Ectodermal cell (in vitro differentiated cells): ENCODE data around the gene C10orf90.

ENCODE experiments used
- H3K27ac ChIP-seq: 2 replicates; pipeline ENCODE4 v1.7.0; 2013; ENCODE audit warnings: mild to moderate bottlenecking, low read depth, low read length; ENCODE audit not compliant: insufficient read depth, poor library complexity, severe bottlenecking
- H3K27me3 ChIP-seq: 2 replicates; pipeline ENCODE4 v1.7.0; 2013; ENCODE audit warnings: mild to moderate bottlenecking, low read length; ENCODE audit not compliant: insufficient read depth, control insufficient read depth, poor library complexity, severe bottlenecking
- H3K36me3 ChIP-seq: one replicate; pipeline ENCODE4 v1.7.0; 2013; ENCODE audit warnings: low read length; ENCODE audit not compliant: control insufficient read depth, insufficient read depth
- H3K4me1 ChIP-seq: one replicate; pipeline ENCODE4 v1.7.0; 2013; ENCODE audit warnings: low read length; ENCODE audit not compliant: control insufficient read depth, insufficient read depth
- H3K4me3 ChIP-seq: 2 replicates; pipeline ENCODE4 v1.7.0; 2013; ENCODE audit warnings: low read depth, low read length, control low read depth; ENCODE audit not compliant: insufficient read depth
- H3K9me3 ChIP-seq: 2 replicates; pipeline ENCODE4 v1.7.0; 2013; ENCODE audit warnings: mild to moderate bottlenecking, low read length, moderate library complexity; ENCODE audit not compliant: control insufficient read depth
- WGBS, 2 experiments: methylation state at CpG; one replicate each; pipeline ENCODE4 v1.1.7; 2013; ENCODE audit warnings: missing lambda C conversion rate in 2 of 2; 5-methylcytosine and 5-hydroxymethylcytosine counted together

The C10orf90 gene

DNA sequence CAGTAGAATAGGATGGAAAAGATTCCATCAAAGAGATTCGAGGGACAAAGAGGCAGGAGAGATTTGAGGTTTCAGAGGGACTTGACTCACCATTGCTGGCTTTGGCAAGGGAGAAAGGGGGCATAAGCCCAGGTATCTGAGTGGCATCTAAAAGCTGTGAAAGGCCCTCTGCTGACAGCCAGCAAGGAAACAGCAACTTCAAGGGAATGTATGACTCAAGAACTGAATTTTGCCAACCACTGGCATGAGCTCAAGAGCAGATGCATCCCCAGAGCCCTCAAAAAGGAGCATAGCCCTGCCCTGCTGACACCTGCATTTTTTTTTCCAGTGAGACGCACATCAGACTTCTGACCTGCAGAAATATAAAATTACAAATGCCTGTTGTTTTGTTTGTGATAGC is 262.7 kb downstream of the C10orf90 start:
- no peaks in the 10 kb centered on the region for H3K9me3 ChIP-seq
- 67 to 88% methylated on average over 2 of the region's 2 CpGs for WGBS, 2 experiments
- no peak overlapping the region for H3K4me3 ChIP-seq
- no peak overlapping the region for H3K27ac ChIP-seq
- no peaks in the 10 kb centered on the region for H3K36me3 ChIP-seq
- H3K4me1 ChIP-seq: peaks cover 5% of the 10 kb centered on the region
- H3K27me3 ChIP-seq: no peaks in the 10 kb centered on the region

DNA sequence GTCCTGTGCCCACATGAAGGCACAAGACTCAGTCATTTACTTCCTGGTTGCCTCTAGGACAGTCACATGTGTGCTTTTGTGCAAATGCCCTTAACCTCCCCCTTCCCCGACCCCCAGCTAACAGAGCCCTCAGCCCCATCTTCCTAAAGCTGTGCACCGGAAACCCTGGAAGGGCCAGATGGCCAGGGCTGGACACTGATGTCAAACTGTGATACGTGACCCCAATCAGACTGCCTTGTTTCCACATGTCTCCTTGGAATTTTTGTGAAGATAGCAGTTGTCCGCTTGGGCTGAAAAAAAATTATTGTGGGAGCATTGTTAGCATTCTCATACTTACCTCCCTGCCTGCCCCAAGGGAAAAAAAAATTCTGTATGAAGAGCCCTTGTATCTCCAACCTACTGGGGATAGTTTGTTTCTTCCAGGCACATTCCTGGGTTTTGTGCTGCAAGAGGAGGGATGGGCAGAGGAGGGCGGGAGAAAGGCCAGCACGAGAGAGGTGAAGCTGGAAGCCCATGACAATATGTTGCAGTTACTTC is 265.2 kb downstream of the C10orf90 start:
- 69% methylated on average over 6 of the region's 6 CpGs for WGBS, 2 experiments
- Histone ChIP-seq H3K4me1 (peaks cover 5% of the 10 kb centered on the region), H3K9me3 (no peaks in the 10 kb centered on the region), H3K27me3 (no peaks in the 10 kb centered on the region), H3K36me3 (no peaks in the 10 kb centered on the region), H3K27ac (no peak overlapping the region), H3K4me3 (no peak overlapping the region)

DNA sequence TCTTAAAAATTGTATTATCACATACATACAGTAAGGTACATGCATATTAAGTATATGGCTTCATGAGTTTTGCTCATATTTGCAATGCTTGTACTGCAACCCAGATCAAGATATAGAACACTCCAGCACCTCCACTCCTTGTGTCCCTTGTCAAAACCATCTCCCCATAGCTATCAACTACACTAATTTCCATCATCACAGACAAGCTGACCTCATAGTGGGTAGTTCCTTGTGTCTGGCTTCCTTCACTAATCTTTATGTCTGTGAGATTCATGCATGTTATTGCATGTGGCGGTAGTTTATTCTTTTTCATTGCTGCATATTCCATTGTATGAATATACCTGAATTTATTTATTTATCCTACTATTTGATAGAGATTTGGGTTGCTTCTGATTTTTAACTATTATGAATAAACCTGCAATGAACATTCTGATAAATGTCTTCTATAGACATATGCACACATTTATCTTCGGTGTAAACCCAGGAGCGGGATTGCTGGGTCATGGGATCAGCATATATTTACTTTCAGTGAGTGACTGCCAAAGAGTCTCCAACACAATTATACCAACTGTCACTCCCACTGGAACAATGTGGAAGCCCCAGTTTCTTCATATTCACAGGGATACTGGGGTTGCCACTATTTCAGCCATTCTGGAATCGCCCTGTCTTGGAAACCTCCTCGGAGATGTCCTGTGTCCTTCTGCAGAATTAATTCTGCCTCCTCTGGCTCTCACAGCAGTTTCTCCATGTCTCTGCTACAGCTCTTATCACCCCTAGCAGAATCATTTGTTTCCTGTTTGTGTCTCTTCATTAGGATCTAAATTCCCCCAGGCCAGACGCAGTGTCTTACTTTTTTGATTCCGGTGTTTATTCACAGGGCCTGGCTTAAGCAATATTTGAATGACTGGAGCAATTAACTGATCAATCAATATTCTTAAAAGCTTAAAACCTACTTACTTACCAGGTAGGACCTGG is 267.5 kb downstream of the C10orf90 start:
- Histone ChIP-seq H3K4me3 (no peak overlapping the region), H3K9me3 (no peaks in the 10 kb centered on the region), H3K4me1 (no peaks in the 10 kb centered on the region), H3K27me3 (no peaks in the 10 kb centered on the region), H3K27ac (no peak overlapping the region), H3K36me3 (no peaks in the 10 kb centered on the region)
- WGBS, 2 experiments: 88 to 92% methylated on average over 6 of the region's 7 CpGs

- H3K27me3 ChIP-seq: no peaks in the 10 kb centered on the region
- no peaks in the 10 kb centered on the region for H3K36me3 ChIP-seq
- no peaks in the 10 kb centered on the region for H3K9me3 ChIP-seq
- WGBS, 2 experiments: 96 to 100% methylated on average over 3 to 4 of the region's 4 CpGs
- H3K4me3 ChIP-seq: no peak overlapping the region
- H3K27ac ChIP-seq: no peak overlapping the region
- no peaks in the 10 kb centered on the region for H3K4me1 ChIP-seq
Measured at GRCh38 chr10:126400641-126401040, 269.9 kb downstream of the C10orf90 start.

GRCh38 chr10:126398924-126399323 is 271.6 kb downstream of the C10orf90 start:
- no peaks in the 10 kb centered on the region for H3K9me3 ChIP-seq
- 83 to 91% methylated on average over 3 to 4 of the region's 4 CpGs for WGBS, 2 experiments
- no peak overlapping the region for H3K27ac ChIP-seq
- no peaks in the 10 kb centered on the region for H3K4me1 ChIP-seq
- H3K36me3 ChIP-seq: no peaks in the 10 kb centered on the region
- no peaks in the 10 kb centered on the region for H3K27me3 ChIP-seq
- H3K4me3 ChIP-seq: no peak overlapping the region

GRCh38 chr10:126398383-126398743 is 272.1 kb downstream of the C10orf90 start:
- Histone ChIP-seq H3K36me3 (no peaks in the 10 kb centered on the region), H3K4me1 (no peaks in the 10 kb centered on the region), H3K4me3 (no peak overlapping the region), H3K9me3 (no peaks in the 10 kb centered on the region), H3K27me3 (no peaks in the 10 kb centered on the region), H3K27ac (no peak overlapping the region)
- WGBS, 2 experiments: 82 to 88% methylated on average over 2 to 3 of the region's 3 CpGs

DNA sequence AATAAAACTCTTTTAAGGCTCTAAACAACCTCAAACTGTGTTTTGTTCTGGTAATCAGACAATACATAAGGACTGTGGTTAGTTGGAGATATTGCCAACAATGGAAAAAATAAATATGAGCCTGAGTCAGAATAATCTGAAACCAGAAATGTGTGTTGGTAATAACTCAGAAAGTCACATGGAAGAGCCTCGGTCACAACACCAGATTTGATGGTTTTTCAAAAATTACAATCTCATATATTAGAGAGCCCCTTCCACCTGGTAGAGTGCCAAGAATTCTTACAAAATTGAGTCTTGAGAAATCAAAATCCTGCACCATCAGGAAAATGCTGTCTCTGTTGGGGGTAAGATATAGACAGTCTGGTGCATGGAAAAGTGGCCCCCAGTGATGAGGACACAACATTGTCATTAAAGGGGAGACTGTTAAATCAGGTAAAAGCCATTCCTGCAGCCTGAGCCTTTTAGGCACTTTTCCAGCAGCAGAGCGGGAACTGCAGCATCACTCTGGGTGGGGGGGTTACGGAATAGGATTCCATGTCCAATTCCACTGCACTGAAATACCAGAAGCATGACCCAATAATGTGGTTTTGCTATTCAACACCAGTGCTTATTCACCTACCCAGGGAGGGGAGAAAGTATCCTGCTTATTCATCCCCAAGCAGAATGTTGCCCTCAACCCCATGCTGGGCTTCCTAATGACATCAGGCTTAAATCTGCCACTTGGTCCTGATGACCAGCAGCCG is 272.7 kb downstream of the C10orf90 start:
- Histone ChIP-seq H3K36me3 (no peaks in the 10 kb centered on the region), H3K4me3 (no peak overlapping the region), H3K9me3 (no peaks in the 10 kb centered on the region), H3K27ac (no peak overlapping the region), H3K4me1 (no peaks in the 10 kb centered on the region), H3K27me3 (no peaks in the 10 kb centered on the region)
- WGBS, 2 experiments: 62 to 64% methylated on average over 4 of the region's 4 CpGs

GRCh38 chr10:126397156-126397555 is 273.3 kb downstream of the C10orf90 start:
- no peak overlapping the region for H3K27ac ChIP-seq
- 94 to 97% methylated on average over 3 of the region's 3 CpGs for WGBS, 2 experiments
- no peaks in the 10 kb centered on the region for H3K4me1 ChIP-seq

GRCh38 chr10:126394948-126395347 is 275.5 kb downstream of the C10orf90 start:
- WGBS, 2 experiments: 91 to 92% methylated on average over 2 of the region's 2 CpGs
- Histone ChIP-seq H3K36me3 (no peaks in the 10 kb centered on the region), H3K4me1 (no peaks in the 10 kb centered on the region), H3K9me3 (no peaks in the 10 kb centered on the region), H3K27me3 (no peaks in the 10 kb centered on the region), H3K27ac (no peak overlapping the region), H3K4me3 (no peak overlapping the region)

More at GRCh38 chr10:126397156-126397555, 273.3 kb downstream of the C10orf90 start:
- Histone ChIP-seq H3K27me3 (no peaks in the 10 kb centered on the region), H3K9me3 (no peaks in the 10 kb centered on the region), H3K36me3 (no peaks in the 10 kb centered on the region), H3K4me3 (no peak overlapping the region)

DNA sequence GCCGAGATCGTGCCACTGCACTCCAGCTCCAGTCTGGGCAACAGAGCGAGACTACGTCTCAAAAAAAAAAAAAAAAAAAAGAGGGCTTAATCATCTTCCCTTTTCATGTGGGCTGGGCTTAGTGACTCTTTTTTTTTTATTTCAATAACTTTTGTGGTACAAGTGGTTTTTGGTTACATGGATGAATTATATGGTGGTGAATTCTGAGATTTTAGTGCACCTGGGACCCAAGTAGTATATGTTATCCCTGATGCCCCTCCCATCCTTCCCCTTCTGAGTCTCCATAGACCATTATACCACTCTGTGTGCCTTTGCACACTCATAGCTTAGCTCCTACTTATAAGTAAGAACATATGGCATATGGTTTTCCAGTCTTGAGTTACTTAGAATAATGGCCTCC is 277.4 kb downstream of the C10orf90 start:
- Histone ChIP-seq H3K36me3 (no peaks in the 10 kb centered on the region), H3K4me1 (no peaks in the 10 kb centered on the region), H3K4me3 (no peak overlapping the region), H3K9me3 (no peaks in the 10 kb centered on the region), H3K27ac (no peak overlapping the region), H3K27me3 (peaks cover 17% of the 10 kb centered on the region)
- 86 to 92% methylated on average over 4 of the region's 4 CpGs for WGBS, 2 experiments
